Cardiac atrium fibroblast (primary cell): ENCODE data around the gene GAR1. TPM values are rescaled to one million over a fixed set of nuclear protein-coding genes. Genes with fewer than 3 reads are reported as not detected.

ENCODE experiments used
- total RNA-seq: library from RNA; depleted of rRNA; stranded (reverse); fragments of >200 nt; gene quantifications from 2 replicates; pipeline ENCODE4 v1.2.3, GENCODE V29; 2015

The GAR1 gene
- total RNA-seq, result 4.9 and 6.7 TPM in 2 replicates

GRCh38 chr4:109815151-109816081 is at the start of gene GAR1:
Gene GAR1, plus strand, starts transcription at chr4:109815762. Its CDS starts 403 bp downstream, at chr4:109816165.

GRCh38 chr4:109801895-109802319 is 13.7 kb upstream of the GAR1 start, which contains the start of gene CFI:
Gene CFI, minus strand, starts transcription at chr4:109801999. Its CDS starts 28 bp downstream, at chr4:109801971.

GRCh38 chr4:109827672-109828071 is 12.1 kb downstream of the GAR1 start, which contains the start of gene RRH:
Gene RRH, plus strand, starts transcription at chr4:109827972. Its CDS starts 56 bp downstream, at chr4:109828028.

GRCh38 chr4:109847896-109848442 is 32.4 kb downstream of the GAR1 start, which contains the start of gene LRIT3:
Gene LRIT3, plus strand, starts transcription at chr4:109848107. Its CDS starts 95 bp downstream, at chr4:109848202.

Other genes starting within 250 kb of the GAR1 start
- gene CASP6, start 112.3 kb upstream of the GAR1 start, total RNA-seq, result 9.4 and 12.5 TPM in 2 replicates
- gene PLA2G12A, start 85.7 kb upstream of the GAR1 start, total RNA-seq, result 7.6 and 15.1 TPM in 2 replicates
- 3.2 and 10.7 TPM in 2 replicates for gene CFI, start 13.8 kb upstream of the GAR1 start, total RNA-seq
- not detected in 2 replicates for gene RRH, start 12.2 kb downstream of the GAR1 start, total RNA-seq
- 0.36 TPM in 1 of 2 replicates, not detected in the other for gene LRIT3, start 32.3 kb downstream of the GAR1 start, total RNA-seq
- not detected in 2 replicates for gene EGF, start 97.1 kb downstream of the GAR1 start, total RNA-seq